ENCODE measurements around the gene CXCL13. TPM values are rescaled to one million over a fixed set of nuclear protein-coding genes. Genes with fewer than 3 reads are reported as not detected.

The CXCL13 gene
- not detected in 2 replicates for total RNA-seq (2014; rRNA removed; shearing (Covaris generic))

GRCh38 chr4:77605210-77605902, at the start of gene CXCL13:
Gene CXCL13, plus strand, starts transcription at chr4:77605820. Its CDS starts 46 bp downstream, at chr4:77605866.

Other genes with a start within 250 kb of the CXCL13 start
- 4.5 and 7.2 TPM in 2 replicates for gene CNOT6L, start 213.5 kb downstream of the CXCL13 start, total RNA-seq (2014; rRNA removed; shearing (Covaris generic))

All from A375 (cell line).